ENCODE measurements around the gene CCM2.
"Not testable (repeated sequence)": the region's sequence is repeated elsewhere in the genome, so short reads cannot be mapped to it uniquely, and the experiment has no call there.

CCM2 gene

DNA sequence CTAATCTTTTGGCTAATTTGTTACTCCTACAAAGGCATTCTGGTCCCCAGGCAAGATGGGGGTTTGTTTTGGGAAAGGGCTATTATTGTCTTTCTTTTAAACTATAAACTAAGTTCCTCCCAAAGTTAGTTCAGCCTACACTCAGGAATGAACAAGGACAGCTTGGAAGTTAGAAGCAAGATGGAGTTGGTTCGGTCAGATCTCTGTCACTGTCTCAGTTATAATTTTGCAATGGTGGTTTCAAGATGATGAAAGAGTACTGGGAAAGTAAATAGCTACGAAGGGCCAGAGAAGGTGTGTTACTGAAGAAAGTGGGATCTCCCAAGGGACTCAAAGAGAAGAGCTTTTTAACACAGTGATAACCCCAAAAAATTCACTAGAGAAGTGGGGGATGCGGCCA is 10.9 kb upstream of the CCM2 start:
- H3K36me3 ChIP-seq, result peaks cover under 1 to 12% (median 9%) of the 10 kb centered on the region in 3 donors
- peaks cover 0 to 20% (median 17%) of the 10 kb centered on the region in 4 donors for H3K4me1 ChIP-seq
- no peaks in the 10 kb centered on the region for H3K27me3 ChIP-seq
- no peak overlapping the region for H3K4me3 ChIP-seq
- H3K9me3 ChIP-seq, result no peaks in the 10 kb centered on the region
- TF ChIP-seq, protein P1, sequence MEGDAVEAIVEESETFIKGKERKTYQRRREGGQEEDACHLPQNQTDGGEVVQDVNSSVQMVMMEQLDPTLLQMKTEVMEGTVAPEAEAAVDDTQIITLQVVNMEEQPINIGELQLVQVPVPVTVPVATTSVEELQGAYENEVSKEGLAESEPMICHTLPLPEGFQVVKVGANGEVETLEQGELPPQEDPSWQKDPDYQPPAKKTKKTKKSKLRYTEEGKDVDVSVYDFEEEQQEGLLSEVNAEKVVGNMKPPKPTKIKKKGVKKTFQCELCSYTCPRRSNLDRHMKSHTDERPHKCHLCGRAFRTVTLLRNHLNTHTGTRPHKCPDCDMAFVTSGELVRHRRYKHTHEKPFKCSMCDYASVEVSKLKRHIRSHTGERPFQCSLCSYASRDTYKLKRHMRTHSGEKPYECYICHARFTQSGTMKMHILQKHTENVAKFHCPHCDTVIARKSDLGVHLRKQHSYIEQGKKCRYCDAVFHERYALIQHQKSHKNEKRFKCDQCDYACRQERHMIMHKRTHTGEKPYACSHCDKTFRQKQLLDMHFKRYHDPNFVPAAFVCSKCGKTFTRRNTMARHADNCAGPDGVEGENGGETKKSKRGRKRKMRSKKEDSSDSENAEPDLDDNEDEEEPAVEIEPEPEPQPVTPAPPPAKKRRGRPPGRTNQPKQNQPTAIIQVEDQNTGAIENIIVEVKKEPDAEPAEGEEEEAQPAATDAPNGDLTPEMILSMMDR (IDR thresholded peaks at IDR 0.05), result no peak
- intact Hi-C loops (cut with DNase I; ENCODE audit: low total_unique reads), result loop anchor here (10.0 kb wide), 1 partner anchor 384 kb away; the partner anchor contains the start of gene OGDH
- no peak overlapping the region for H3K27ac ChIP-seq
- DNase-seq, result no peak

DNA sequence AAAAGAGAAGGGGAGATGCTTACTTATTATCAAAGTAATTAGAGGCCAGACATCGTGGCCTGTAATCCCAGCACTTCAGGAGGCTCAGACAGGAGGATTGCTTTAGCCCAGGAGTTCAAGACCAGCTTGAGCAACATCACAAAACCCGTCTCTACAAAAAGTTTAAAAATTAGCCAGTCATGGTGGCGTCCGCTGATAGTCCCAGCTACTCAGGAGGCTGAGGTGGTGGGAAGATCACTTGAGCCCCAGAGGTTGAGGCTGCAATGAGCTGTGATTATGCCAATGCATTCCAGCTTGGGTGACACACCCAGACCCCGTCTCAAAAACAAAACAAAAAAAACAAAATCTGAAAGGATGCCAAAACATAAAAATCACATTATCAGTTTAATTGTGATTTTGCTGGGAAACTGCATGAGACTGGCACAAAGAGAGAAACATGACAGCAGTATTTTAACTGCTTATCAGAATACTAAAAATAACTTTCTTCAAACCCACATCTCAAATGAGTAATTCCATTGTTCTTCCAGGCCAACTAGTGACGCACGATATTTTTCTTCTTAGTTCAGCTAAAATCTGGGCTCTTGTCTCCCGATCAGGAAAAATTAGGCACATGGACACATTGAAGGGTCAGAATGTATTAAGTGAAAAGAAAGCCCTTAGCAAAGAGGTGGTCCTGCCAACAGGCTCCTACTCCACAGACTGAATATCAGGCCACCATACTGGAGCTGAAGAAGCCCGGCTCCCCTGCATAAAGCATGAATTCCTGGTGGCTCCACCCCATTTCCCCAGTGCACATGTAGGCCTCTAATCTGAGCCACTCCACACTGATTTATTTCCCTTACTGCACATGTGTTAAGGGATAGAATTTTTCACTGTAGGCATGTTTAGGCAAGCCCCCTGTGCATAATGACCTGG is 9.6 kb upstream of the CCM2 start:
- no peak for DNase-seq
- intact Hi-C loops (cut with DNase I; ENCODE audit: low total_unique reads), result no loop called here
- TF ChIP-seq, protein P1 (IDR thresholded peaks at IDR 0.05), result no peak
- Histone ChIP-seq H3K9me3 (no peaks in the 10 kb centered on the region), H3K4me1 (peaks cover 0 to 15% (median 12%) of the 10 kb centered on the region in 4 donors), H3K4me3 (no peak overlapping the region), H3K27me3 (no peaks in the 10 kb centered on the region), H3K36me3 (peaks cover 0 to under 1% (median 0%) of the 10 kb centered on the region in 3 donors), H3K27ac (no peak overlapping the region)

DNA sequence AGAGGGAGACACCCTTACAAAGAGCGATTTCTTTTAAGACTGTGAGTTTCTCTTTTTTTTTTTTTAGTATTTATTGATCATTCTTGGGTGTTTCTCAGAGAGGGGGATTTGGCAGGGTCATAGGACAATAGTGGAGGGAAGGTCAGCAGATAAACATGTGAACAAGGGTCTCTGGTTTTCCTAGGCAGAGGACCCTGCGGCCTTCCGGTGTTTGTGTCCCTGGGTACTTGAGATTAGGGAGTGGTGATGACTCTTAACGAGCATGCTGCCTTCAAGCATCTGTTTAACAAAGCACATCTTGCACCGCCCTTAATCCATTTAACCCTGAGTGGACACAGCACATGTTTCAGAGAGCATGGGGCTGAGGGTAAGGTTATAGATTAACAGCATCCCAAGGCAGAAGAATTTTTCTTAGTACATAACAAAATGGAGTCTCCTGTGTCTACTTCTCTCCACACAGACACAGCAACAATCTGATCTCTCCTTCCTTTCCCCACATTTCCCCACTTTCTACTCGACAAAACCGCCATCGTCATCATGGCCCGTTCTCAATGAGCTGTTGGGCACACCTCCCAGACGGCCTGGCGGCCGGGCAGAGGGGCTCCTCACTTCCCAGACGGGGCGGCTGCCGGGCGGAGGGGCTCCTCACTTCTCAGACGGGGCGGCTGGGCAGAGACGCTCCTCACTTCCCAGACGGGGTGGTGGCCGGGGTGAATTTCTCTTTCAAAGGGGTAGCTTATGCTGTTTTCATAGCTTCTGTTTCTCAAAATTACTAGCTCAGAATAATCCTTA is 7.8 kb upstream of the CCM2 start:
- H3K4me1 ChIP-seq; H3K27me3 ChIP-seq; H3K27ac ChIP-seq; H3K36me3 ChIP-seq; H3K4me3 ChIP-seq; DNase-seq; H3K9me3 ChIP-seq; intact Hi-C loops (cut with DNase I; ENCODE audit: low total_unique reads): not testable (repeated sequence)

DNA sequence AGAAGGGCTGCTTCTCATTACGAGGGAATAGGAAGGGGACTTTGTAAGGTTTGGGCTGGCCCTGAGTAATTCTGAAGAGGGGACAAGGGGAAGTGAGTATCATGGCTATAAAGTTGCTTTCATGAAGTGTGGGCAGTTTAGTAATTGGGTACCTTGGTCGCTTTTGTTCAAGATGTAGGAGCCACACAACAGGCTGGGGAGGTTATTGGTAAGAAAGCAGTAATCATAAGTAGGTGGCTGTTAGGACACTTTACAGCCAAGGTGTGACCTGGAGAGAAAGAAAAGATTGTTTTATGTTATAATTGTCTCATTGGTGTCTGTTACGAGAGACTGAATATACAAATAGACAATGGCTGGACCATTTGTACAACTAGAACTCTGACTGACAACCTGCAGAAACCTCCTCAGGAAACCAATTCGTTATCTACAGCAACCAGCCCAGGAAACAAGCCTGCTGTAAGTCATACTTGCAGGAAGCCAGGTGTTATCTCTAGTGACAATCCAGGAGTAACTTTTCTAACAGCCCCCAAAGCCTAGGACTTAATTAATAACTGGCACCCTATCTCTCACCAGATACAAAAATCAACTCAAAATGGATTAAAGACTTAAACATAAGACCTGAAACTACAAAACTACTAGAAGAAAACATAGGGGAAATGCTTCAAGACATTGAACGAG is 5.0 kb upstream of the CCM2 start:
- no peaks in the 10 kb centered on the region for H3K36me3 ChIP-seq
- H3K27me3 ChIP-seq, result no peaks in the 10 kb centered on the region
- no peaks in the 10 kb centered on the region for H3K4me1 ChIP-seq
- TF ChIP-seq, protein P1 (IDR thresholded peaks at IDR 0.05), result no peak
- H3K9me3 ChIP-seq, result no peaks in the 10 kb centered on the region
- no peak overlapping the region for H3K4me3 ChIP-seq
- no peak for DNase-seq
- H3K27ac ChIP-seq, result no peak overlapping the region
- intact Hi-C loops (cut with DNase I; ENCODE audit: low total_unique reads), result loop anchor here (5.0 kb wide), 1 partner anchor 92 kb away; the partner anchor contains the start of gene NACAD

DNA sequence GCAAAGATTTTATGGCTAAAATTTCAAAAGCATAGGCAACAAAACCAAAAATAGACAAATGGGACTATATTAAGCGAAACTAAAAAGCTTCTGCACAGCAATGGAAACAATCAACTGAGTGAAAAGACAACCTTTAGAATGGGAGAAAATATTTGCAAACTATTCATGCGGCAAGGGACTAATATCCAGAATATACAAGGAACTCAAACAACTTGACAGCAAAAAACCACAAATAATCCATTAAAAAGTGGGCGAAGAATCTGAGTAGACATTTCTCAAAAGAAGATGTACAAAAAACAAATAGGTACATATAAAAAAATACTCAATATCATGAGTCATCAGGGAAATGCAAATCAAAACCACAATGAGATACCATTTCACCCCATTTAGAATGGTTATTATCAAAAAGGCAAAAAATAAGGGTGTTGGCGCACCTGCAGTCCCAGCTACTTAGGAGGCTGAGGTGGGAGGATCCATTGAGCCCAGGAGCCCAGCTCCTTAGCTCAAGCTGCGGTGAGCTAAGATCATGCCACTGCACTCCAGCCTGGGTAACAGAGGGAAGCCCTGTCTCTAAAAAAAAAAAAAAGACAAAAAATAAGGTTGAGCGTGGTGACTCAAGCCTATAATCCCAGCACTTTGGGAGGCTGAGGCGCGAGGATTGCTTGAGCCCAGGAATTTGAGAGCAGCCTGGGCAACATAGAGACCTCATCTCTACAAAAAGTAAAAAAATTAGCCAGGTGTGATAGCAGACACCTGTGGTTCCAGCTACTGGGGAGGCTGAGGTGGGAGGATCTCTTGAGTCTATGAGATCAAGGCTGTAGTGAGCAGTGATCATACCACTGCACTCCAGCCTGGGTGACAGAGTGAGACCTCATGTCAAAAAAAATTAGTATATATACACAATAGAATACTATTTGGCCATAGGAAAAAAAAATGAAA is 4.2 kb upstream of the CCM2 start:
- Histone ChIP-seq H3K4me3 (no peak overlapping the region), H3K36me3 (no peaks in the 10 kb centered on the region), H3K27ac (no peak overlapping the region), H3K27me3 (no peaks in the 10 kb centered on the region), H3K9me3 (no peaks in the 10 kb centered on the region), H3K4me1 (peaks cover 0 to under 1% (median 0%) of the 10 kb centered on the region in 4 donors)
- intact Hi-C loops (cut with DNase I; ENCODE audit: low total_unique reads), result loop anchor here (5.0 kb wide), 1 partner anchor 91 kb away; the partner anchor contains the start of gene NACAD
- DNase-seq, result no peak
- TF ChIP-seq, protein P1 (IDR thresholded peaks at IDR 0.05), result no peak

All from tibial artery (tissue), 4 donors.